D721Med (cell line): Measurements from ENCODE around the gene NRROS.
A peak's percentile ranks its signal among the peaks of the same experiment; 100 is the strongest.

Experiments
- DNase-seq: peaks from one replicate; pipeline ENCODE4 v3.0.0; 2011; ENCODE audit warnings: low spot score; ENCODE audit not compliant: insufficient read length
- FAIRE-seq: peaks from 2 replicates; lab custom pipeline; 2011; peaks lifted over from hg19 to GRCh38; lab: Jason Lieb, UNC
- TF ChIP-seq, protein P1 (sequence below): IDR thresholded peaks from 2 replicates; pipeline ENCODE4 v1.5.1; 2012; ENCODE audit warnings: mild to moderate bottlenecking, control low read depth; ENCODE audit not compliant: insufficient read depth; ENCODE audit errors: missing control alignments

NRROS gene

DNA sequence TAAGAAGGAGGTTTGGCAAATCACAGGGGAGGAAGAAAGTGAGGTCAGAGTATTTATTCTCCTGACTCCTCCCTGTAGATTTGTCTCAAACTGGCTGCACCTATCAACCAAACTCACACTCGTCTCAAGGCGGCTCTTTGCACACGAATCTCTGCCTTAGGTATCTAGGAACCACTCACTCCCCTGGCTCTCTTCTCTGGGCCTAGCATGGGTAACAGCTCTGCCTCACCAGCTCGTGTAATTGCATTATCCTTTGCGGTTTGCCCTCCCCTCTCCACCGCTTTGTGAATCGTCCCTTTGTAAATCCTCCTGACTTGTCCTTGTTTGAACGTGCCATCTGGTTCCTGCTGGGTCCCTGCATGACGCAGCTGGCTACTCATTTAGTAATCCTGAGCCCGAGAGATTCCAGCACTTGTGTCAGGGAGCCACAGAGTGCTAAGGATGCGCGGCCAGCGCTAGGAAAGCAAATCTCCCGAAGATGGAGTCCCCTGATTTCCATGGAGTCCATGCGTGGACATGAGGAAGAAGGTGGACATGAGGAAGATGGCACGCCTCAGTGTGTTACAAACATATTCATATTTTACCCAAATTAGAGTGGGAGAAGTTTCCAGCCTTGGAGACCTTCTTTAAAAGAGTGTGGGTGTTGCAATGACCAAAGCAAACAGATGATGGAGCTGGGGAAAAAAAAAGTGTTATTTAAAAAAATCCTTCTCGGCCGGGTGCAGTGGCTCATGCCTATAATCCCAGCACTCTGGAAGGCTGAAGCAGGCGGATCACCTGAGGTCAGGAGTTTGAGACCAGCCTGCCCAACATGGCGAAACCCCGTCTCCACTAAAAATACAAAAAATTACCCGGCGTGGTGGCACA, 26.7 kb downstream of the NRROS start:
- FAIRE-seq: peak; percentile 91
- peak; percentile 69 for DNase-seq

DNA sequence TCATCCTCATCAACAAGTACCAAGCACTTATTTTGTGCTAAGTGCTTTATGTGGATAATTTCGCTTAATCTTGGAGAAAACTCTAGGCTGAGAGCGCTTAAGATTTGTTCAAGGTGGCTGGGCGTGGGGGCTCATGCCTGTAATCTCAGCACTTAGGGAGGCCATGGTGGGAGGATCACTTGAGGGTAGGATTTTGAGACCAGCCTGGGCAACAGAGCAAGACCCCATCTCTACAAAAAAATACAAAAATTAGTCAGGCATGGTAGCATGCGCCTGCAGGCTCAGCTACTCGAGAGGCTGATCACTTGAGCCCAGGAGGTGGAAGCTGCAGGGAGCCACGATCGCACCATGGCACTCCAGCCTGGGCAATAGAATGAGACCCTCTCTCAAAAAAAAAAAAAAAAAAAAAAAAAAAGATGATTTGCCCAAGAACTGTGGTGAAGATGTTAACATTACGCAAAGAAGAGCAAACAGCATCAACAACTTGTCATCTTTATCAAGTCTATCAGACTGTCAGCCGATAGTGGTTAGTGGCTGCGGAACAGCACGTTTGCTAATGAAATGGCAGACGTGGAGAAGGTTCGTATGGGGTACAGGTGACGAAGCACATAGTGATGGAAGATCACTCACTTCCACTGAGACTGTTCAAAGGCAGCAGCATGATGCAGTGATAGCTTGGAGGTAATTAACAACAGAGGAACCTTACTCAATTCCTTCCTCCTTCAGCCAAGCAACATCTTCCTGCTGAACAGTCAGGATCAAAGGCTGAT, 27.7 kb downstream of the NRROS start:
- DNase-seq: no peak
- TF ChIP-seq, protein P1, sequence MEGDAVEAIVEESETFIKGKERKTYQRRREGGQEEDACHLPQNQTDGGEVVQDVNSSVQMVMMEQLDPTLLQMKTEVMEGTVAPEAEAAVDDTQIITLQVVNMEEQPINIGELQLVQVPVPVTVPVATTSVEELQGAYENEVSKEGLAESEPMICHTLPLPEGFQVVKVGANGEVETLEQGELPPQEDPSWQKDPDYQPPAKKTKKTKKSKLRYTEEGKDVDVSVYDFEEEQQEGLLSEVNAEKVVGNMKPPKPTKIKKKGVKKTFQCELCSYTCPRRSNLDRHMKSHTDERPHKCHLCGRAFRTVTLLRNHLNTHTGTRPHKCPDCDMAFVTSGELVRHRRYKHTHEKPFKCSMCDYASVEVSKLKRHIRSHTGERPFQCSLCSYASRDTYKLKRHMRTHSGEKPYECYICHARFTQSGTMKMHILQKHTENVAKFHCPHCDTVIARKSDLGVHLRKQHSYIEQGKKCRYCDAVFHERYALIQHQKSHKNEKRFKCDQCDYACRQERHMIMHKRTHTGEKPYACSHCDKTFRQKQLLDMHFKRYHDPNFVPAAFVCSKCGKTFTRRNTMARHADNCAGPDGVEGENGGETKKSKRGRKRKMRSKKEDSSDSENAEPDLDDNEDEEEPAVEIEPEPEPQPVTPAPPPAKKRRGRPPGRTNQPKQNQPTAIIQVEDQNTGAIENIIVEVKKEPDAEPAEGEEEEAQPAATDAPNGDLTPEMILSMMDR: no peak
- no peak for FAIRE-seq

More for the DNA sequence above, 26.7 kb downstream of the NRROS start:
- TF ChIP-seq, protein P1: no peak

DNA sequence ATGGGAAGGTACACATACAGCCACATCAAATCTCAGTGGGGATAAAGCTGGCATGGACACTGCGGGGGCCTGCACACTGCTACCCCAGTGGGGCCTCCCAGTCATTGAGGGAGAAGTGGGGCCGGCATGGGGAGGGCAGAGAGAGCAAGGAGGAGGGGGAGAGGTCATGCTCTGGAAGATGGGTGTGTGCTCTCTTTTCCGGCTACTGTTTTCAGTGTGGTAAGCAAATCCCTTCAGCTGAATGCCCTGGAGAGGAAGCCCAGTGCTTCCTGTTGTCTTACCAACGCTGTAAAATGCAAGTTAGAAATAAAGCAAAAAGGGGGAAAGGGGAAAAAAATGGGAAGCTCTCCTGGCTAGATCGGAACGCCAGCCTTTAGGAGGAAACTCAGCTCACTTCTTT, 30.8 kb downstream of the NRROS start:
- FAIRE-seq (no peak), DNase-seq (no peak)
- TF ChIP-seq, protein P1: no peak

DNA sequence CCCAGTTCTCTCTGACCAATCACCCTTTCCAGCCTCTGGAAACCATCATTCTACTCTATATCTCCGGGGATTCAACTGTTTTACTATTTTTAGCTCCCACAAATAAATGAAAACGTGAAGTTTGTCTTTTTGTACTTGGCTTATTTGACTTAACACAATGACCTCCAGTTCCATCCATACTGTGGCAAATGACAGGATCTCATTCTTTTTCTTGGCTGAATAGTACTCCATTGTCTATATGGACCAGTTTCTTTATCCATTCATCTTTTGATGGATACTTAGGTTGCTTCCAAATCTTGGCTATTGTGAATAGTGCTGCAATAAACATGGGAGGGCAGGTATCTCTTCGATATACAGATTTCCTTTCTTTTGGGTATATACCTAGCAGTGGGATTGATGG, 34.1 kb downstream of the NRROS start:
- no peak for DNase-seq
- no peak for FAIRE-seq
- TF ChIP-seq, protein P1: no peak

DNA sequence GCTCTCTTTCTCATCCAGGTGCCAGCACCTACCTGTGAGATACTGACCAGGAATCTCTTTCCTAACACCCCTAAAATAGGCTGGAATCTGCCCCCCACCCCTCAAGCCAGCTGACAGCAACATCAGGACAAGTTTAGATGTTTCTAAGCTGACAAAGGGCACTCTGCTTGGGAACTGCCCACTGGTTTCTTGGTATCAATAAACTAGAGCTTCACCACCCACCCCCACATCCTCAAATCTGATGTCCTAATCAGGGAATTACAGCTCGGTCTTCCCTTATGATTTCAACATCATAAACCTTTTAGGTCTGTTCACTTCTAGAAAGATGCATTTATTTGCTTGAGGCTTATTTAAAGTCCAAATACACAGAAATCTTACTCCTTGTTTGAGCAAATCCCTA, 37.9 kb downstream of the NRROS start:
- DNase-seq: no peak
- TF ChIP-seq, protein P1: no peak
- FAIRE-seq: no peak

DNA sequence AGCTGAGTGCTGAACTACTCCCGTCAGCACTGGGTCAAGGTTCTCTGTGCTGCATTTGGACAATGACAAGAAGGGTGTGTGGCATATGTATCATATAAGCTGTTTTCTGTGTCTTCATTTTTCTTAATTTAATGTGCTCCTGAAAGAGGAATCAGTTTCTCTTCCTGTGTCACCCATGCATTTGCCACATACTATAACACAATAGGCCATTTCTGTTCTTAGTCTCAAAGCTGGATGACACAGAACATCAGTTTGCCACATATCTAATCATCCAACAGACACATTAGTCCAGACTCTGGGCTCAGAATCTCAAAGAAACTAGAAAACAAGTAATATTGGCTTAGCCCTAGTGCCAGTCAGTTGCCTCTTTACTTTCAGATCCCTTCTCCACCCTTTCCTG, 38.4 kb downstream of the NRROS start:
- FAIRE-seq (no peak), DNase-seq (no peak)
- TF ChIP-seq, protein P1: no peak
